ENCODE measurements around the gene C2CD2.

C2CD2 gene

GRCh38 chr21:41881051-41881450 is 72.8 kb downstream of the C2CD2 start:
- no peak for DNase-seq

GRCh38 chr21:41880153-41880552 is 73.7 kb downstream of the C2CD2 start:
- DNase-seq, result no peak

GRCh38 chr21:41879190-41879998 is 74.4 kb downstream of the C2CD2 start, which contains the start of gene PRDM15:
Gene PRDM15 (minus strand): TSS chr21:41879344. CDS start chr21:41860363, 18,981 bp downstream.
- DNase-seq, result peak; percentile 73

- DNase-seq, result peak; percentile 80
These were observed 75.0 kb downstream of the C2CD2 start for GRCh38 chr21:41878831-41879189.

- no peak for DNase-seq
These were observed 75.7 kb downstream of the C2CD2 start for GRCh38 chr21:41877901-41878830.

- DNase-seq, result no peak
These were observed 76.7 kb downstream of the C2CD2 start for GRCh38 chr21:41876928-41877652.

GRCh38 chr21:41876396-41876795 is 77.4 kb downstream of the C2CD2 start:
- DNase-seq, result no peak

- DNase-seq, result no peak
These were observed 78.7 kb downstream of the C2CD2 start for GRCh38 chr21:41875086-41875485.

- no peak for DNase-seq
These were observed 79.2 kb downstream of the C2CD2 start for GRCh38 chr21:41874611-41875010.

GRCh38 chr21:41873426-41873825 is 80.4 kb downstream of the C2CD2 start:
- no peak for DNase-seq

GRCh38 chr21:41873005-41873404 is 80.8 kb downstream of the C2CD2 start:
- no peak for DNase-seq

GRCh38 chr21:41871293-41872030 is 82.4 kb downstream of the C2CD2 start:
- DNase-seq, result no peak

GRCh38 chr21:41869771-41870170 is 84.0 kb downstream of the C2CD2 start:
- no peak for DNase-seq

- no peak for DNase-seq
These were observed 85.6 kb downstream of the C2CD2 start for GRCh38 chr21:41868062-41868710.

GRCh38 chr21:41867313-41867712 is 86.5 kb downstream of the C2CD2 start:
- DNase-seq, result no peak

- no peak for DNase-seq
These were observed 87.5 kb downstream of the C2CD2 start for GRCh38 chr21:41866274-41866809.

- no peak for DNase-seq
These were observed 88.6 kb downstream of the C2CD2 start for GRCh38 chr21:41865002-41865777.

- DNase-seq, result no peak
These were observed 89.4 kb downstream of the C2CD2 start for GRCh38 chr21:41864311-41865001.

GRCh38 chr21:41863439-41863740 is 90.4 kb downstream of the C2CD2 start:
- DNase-seq, result no peak

GRCh38 chr21:41861987-41862386 is 91.8 kb downstream of the C2CD2 start:
- no peak for DNase-seq
